B cell (primary cell): ENCODE results near the gene LYZ.

Experiments
- CTCF ChIP-seq: fragments of 200-600 bp; IDR thresholded peaks from one replicate; pipeline ENCODE4 v1.8.0; 2022; ENCODE audit warnings: antibody characterized with exemption, mild to moderate bottlenecking
- EZH2 ChIP-seq: IDR thresholded peaks from 2 replicates; pipeline ENCODE4 v1.6.1; 2012; ENCODE audit warnings: borderline replicate concordance, low read depth, mild to moderate bottlenecking, moderate library complexity, low read length; ENCODE audit not compliant: insufficient read depth, poor library complexity, severe bottlenecking

- TF ChIP-seq CTCF (no peak), EZH2 (no peak)
Observed at GRCh38 chr12:69345742-69346141, 2.4 kb upstream of the LYZ start.
